Bronchial epithelial cell (primary cell): ENCODE measurements around the gene STAB1. TPM values are rescaled to one million over a fixed set of nuclear protein-coding genes. Genes with fewer than 3 reads are reported as not detected.

Experiments
- DNase-seq: peaks from one replicate; pipeline ENCODE4 v3.0.0-alpha.2; 2010; ENCODE audit warnings: low read depth
- FAIRE-seq: peaks from 2 replicates; lab custom pipeline; 2011; peaks lifted over from hg19 to GRCh38; lab: Jason Lieb, UNC
- H3K27me3 ChIP-seq: 2 replicates; pipeline ENCODE4 v1.5.1; 2011; ENCODE audit warnings: low read length; ENCODE audit not compliant: control insufficient read depth, insufficient read depth
- H3K36me3 ChIP-seq: 2 replicates; pipeline ENCODE4 v1.5.1; 2011; ENCODE audit warnings: low read length; ENCODE audit not compliant: control insufficient read depth, insufficient read depth
- H3K4me3 ChIP-seq: 2 replicates; pipeline ENCODE4 v1.5.1; 2011; ENCODE audit warnings: mild to moderate bottlenecking, low read depth, low read length, control low read depth
- total RNA-seq: library from RNA; depleted of rRNA; stranded (reverse); fragments of >200 nt; gene quantifications from 2 replicates; pipeline ENCODE4 v1.2.1, GENCODE V29; 2014
- TF ChIP-seq, protein P1 (sequence below): IDR thresholded peaks from 2 replicates; pipeline ENCODE4 v1.5.1; 2011; ENCODE audit warnings: mild to moderate bottlenecking, moderate library complexity, low read length, control low read depth, inconsistent platforms; ENCODE audit not compliant: insufficient read depth, severe bottlenecking

Gene STAB1
- total RNA-seq, 1 donor from 2014 or later: under 0.01 TPM

DNA sequence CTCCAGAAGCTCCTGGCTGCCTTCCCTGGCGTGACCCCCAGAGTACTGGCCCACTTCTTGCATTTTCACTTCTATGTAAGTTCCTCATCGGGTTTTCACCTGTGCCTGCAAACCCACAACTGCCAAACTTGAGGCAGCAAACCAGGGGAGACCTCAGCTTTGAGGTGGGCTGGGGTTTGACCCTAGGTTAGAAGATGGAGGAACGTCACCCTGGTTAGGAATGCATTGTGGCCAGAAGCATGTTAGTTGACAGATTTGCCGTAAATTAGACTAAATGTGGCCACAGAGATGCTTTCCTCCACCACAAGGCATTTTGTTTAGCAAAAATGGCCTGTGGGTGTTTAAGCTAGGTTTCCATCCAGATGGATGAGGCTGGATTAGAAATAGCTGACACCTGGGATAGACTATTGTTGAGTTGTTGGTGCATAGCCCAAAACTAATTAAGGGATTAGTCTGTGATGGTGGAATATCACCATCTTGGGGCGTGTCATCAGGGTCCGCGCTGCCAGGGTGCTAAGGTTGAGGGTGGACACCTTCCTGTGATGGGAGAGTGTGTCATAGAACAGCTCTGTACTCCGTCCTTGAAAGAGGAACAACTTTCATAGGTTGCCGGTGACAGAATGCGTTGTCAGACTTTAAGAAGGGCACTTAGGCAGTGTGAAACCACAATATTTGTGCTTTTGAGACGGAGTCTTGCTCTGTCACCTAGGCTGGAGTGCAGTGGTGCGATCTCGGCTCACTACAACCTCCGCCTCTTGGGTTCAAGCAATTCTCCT lies 36.2 kb upstream of the STAB1 start:
- DNase-seq (no peak), FAIRE-seq (no peak)
- TF ChIP-seq, protein P1, sequence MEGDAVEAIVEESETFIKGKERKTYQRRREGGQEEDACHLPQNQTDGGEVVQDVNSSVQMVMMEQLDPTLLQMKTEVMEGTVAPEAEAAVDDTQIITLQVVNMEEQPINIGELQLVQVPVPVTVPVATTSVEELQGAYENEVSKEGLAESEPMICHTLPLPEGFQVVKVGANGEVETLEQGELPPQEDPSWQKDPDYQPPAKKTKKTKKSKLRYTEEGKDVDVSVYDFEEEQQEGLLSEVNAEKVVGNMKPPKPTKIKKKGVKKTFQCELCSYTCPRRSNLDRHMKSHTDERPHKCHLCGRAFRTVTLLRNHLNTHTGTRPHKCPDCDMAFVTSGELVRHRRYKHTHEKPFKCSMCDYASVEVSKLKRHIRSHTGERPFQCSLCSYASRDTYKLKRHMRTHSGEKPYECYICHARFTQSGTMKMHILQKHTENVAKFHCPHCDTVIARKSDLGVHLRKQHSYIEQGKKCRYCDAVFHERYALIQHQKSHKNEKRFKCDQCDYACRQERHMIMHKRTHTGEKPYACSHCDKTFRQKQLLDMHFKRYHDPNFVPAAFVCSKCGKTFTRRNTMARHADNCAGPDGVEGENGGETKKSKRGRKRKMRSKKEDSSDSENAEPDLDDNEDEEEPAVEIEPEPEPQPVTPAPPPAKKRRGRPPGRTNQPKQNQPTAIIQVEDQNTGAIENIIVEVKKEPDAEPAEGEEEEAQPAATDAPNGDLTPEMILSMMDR: no peak
- peaks cover 16% of the 10 kb centered on the region for H3K36me3 ChIP-seq
- H3K27me3 ChIP-seq: no peaks in the 10 kb centered on the region
- no peak overlapping the region for H3K4me3 ChIP-seq

- TF ChIP-seq, protein P1: no peak
- H3K27me3 ChIP-seq: no peaks in the 10 kb centered on the region
- FAIRE-seq: no peak
- H3K4me3 ChIP-seq: no peak overlapping the region
- H3K36me3 ChIP-seq: peaks cover 20% of the 10 kb centered on the region
- DNase-seq: no peak
These were observed 33.3 kb upstream of the STAB1 start for GRCh38 chr3:52461874-52462273.

- H3K27me3 ChIP-seq: no peaks in the 10 kb centered on the region
- FAIRE-seq (no peak), DNase-seq (no peak)
- TF ChIP-seq, protein P1: no peak
- peaks cover 21% of the 10 kb centered on the region for H3K36me3 ChIP-seq
- no peak overlapping the region for H3K4me3 ChIP-seq
These were observed 31.7 kb upstream of the STAB1 start for GRCh38 chr3:52463416-52463815.

- FAIRE-seq (no peak), DNase-seq (no peak)
- Histone ChIP-seq H3K27me3 (no peaks in the 10 kb centered on the region), H3K4me3 (no peak overlapping the region), H3K36me3 (peaks cover 20% of the 10 kb centered on the region)
- TF ChIP-seq, protein P1: no peak
These were observed 26.8 kb upstream of the STAB1 start for GRCh38 chr3:52468336-52468735.

- DNase-seq (no peak), FAIRE-seq (no peak)
- Histone ChIP-seq H3K4me3 (no peak overlapping the region), H3K27me3 (no peaks in the 10 kb centered on the region), H3K36me3 (peaks cover 27% of the 10 kb centered on the region)
- TF ChIP-seq, protein P1: no peak
These were observed 26.1 kb upstream of the STAB1 start for GRCh38 chr3:52469001-52469400.
